Measurements from ENCODE around the gene COL6A1.

DNA sequence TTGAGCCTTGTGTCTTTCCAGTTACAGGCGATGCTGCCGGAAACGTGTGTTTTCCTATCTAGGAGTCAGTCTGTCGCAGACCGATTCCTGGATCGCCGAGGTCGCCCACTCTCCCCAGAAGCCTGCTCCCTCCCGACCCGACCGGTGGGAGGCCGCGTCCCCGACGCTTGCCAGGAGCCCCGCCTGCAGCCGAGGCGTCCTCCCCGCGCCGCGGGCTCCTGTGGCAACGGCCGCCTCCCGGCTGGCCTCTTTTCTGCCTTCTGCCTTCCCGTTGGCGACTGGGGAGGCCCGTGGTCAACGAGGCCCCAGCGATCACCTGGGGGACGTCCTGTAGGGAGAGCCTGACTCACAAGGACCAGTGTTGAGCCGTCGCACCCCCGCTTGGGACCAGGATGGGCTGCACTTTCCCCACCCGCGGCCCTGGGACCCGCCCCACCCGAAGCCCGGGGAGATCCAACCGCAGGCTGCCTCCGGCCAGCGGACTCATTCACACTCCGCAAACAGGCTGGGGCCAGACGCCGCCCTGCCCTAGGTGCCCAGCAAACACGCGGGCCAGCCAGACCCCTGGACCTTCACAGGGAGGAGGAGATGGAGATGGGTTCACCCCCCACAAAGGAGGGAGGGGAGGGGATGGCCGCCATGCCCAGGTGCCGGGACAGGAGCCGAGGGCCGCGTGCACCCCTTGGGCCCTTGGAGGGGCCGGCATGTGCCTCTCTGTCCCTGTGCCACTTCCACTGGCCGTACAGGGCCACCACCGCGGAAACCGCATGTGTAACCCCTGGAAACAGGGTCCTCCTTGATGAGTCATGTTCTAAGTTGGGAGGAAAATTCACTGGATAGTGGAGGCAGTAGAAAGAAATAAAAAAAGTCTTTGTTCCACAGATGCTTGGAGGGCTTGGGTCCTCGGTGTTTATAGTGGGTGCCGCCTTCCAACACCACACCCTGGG is 7.2 kb upstream of the COL6A1 start:
- TF ChIP-seq YY1 (IDR thresholded peaks at IDR 0.05; ENCODE audit: insufficient read depth, insufficient read length) (peak; percentile 6), SUZ12 (IDR thresholded peaks at IDR 0.05; ENCODE audit: extremely low read depth, insufficient read depth, insufficient read length) (no peak), ZNF274 (IDR thresholded peaks at IDR 0.05; ENCODE audit: low read depth, low read length) (no peak)
